K562 (cell line): ENCODE measurements around the gene NMNAT1. TPM values are rescaled to one million over a fixed set of nuclear protein-coding genes. Genes with fewer than 3 reads are reported as not detected.

Experiments
- BDP1 ChIP-seq: IDR thresholded peaks from 3 replicates; pipeline ENCODE4 v1.6.1; 2011; ENCODE audit not compliant: insufficient read length, insufficient read depth
- C11orf30 ChIP-seq: fragments of 450-650 bp; IDR thresholded peaks from 2 replicates; pipeline ENCODE4 v1.6.1; 2016; ENCODE audit warnings: low read depth, mild to moderate bottlenecking
- CBX8 ChIP-seq: fragments of 200-600 bp; sonication (generic); IDR thresholded peaks from 2 replicates; pipeline ENCODE4 v1.6.1; 2012; ENCODE audit warnings: borderline replicate concordance, mixed run types, low read depth, mild to moderate bottlenecking, moderate library complexity, mixed read lengths, low read length, control low read depth, inconsistent platforms; ENCODE audit not compliant: poor library complexity, severe bottlenecking; ENCODE audit errors: extremely low read depth
- CREB3 ChIP-seq: fragments of 450-650 bp; conservative IDR thresholded peaks from 2 replicates; pipeline ENCODE4 v1.6.1; 2016; ENCODE audit warnings: missing genetic modification characterization, low read depth, mild to moderate bottlenecking, missing compliant biosample characterization, moderate library complexity
- DDX20 ChIP-seq: fragments of 450-650 bp; IDR thresholded peaks from 2 replicates; pipeline ENCODE4 v1.6.1; 2016; ENCODE audit warnings: missing genetic modification characterization, low read depth, mild to moderate bottlenecking, missing compliant biosample characterization, moderate library complexity
- JUNB ChIP-seq: fragments of 450-650 bp; formaldehyde crosslinking; conservative IDR thresholded peaks from 2 replicates; pipeline ENCODE4 v1.4.0; 2020; ENCODE audit warnings: mild to moderate bottlenecking
- LEF1 ChIP-seq: fragments of 450-650 bp; IDR thresholded peaks from 2 replicates; pipeline ENCODE4 v1.6.1; 2016; ENCODE audit warnings: mild to moderate bottlenecking
- MEF2A ChIP-seq: IDR thresholded peaks from 2 replicates; pipeline ENCODE4 v1.6.1; 2011; ENCODE audit warnings: low read depth, mild to moderate bottlenecking, low read length, moderate library complexity; ENCODE audit not compliant: control insufficient read depth
- MLX ChIP-seq, 2 experiments: fragments of 450-650 bp in 1 of 2; sonication (generic) in 1 of 2; formaldehyde crosslinking; conservative IDR thresholded peaks; 2 replicates each; pipeline versions ENCODE4 v1.4.0 to v1.8.1; 2020 to 2022; ENCODE audit warnings: mild to moderate bottlenecking in 1 of 2, missing genetic modification reagents in 1 of 2
- NFE2L1 ChIP-seq: fragments of 450-650 bp; IDR thresholded peaks from 2 replicates; pipeline ENCODE4 v1.6.1; 2016; ENCODE audit warnings: missing genetic modification characterization, low read depth, mild to moderate bottlenecking, missing compliant biosample characterization, moderate library complexity, borderline replicate concordance
- PRMT5 ChIP-seq: sonication (generic); formaldehyde crosslinking; IDR thresholded peaks from 2 replicates; pipeline ENCODE4 v1.5.0; 2020; ENCODE audit warnings: missing genetic modification reagents
- SMAD3 ChIP-seq: fragments of 450-650 bp; formaldehyde crosslinking; conservative IDR thresholded peaks from 2 replicates; pipeline ENCODE4 v1.4.0; 2020; ENCODE audit warnings: mild to moderate bottlenecking
- SRSF3 ChIP-seq: fragments of 200-400 bp; formaldehyde crosslinking; IDR thresholded peaks from 2 replicates; pipeline ENCODE4 v1.6.1; 2016; ENCODE audit warnings: mild to moderate bottlenecking, low read length, moderate library complexity; ENCODE audit not compliant: insufficient read depth
- ZFP30 ChIP-seq: fragments of 250-450 bp; sonication (Bioruptor Pico); IDR thresholded peaks from 2 replicates; pipeline ENCODE4 v1.8.0; 2022; ENCODE audit warnings: moderate library complexity, mild to moderate bottlenecking, inconsistent platforms, borderline replicate concordance
- ZKSCAN8 ChIP-seq: fragments of 200-800 bp; sonication (Bioruptor generic); IDR thresholded peaks from 2 replicates; pipeline ENCODE4 v1.6.1; 2016; ENCODE audit warnings: missing genetic modification characterization, missing compliant biosample characterization
- ZNF121 ChIP-seq: sonication (generic); formaldehyde crosslinking; conservative IDR thresholded peaks from 2 replicates; pipeline ENCODE4 v1.8.0; 2022; ENCODE audit warnings: missing genetic modification reagents
- ZNF175 ChIP-seq: fragments of 200-800 bp; sonication (Bioruptor generic); IDR thresholded peaks from 2 replicates; pipeline ENCODE4 v1.6.1; 2016; ENCODE audit warnings: low read depth, mild to moderate bottlenecking, missing genetic modification characterization, missing compliant biosample characterization
- ZNF263 ChIP-seq: sonication (generic); formaldehyde crosslinking; IDR thresholded peaks from 2 replicates; pipeline ENCODE4 v1.8.0; 2022; ENCODE audit warnings: mild to moderate bottlenecking, missing genetic modification reagents, borderline replicate concordance
- ZNF79 ChIP-seq: fragments of 250-450 bp; sonication (Bioruptor Pico); IDR thresholded peaks from 2 replicates; pipeline ENCODE4 v1.4.0; 2020; ENCODE audit warnings: low read depth, mild to moderate bottlenecking, moderate library complexity
- polyA plus RNA-seq, 8 experiments: library from polyadenylated mRNA; depleted of rRNA in 4 of 8; stranded (reverse) in 5 of 8; unstranded in 3 of 8; fragments of >200 nt; fragmentation: Nextera tagmentation in 2 of 8; fragmentation: Illumina TruSeq in 1 of 8; extraction: Ambion mirVana in 2 of 8; extraction: Trizol in 1 of 8; gene quantifications; 2 replicates each; pipeline versions ENCODE4 v1.2.1 to v1.2.3, GENCODE V29; 2011 to 2014; ENCODE audit warnings: inconsistent platforms in 1 of 8, missing spikeins in 1 of 8
- total RNA-seq, 7 experiments: library from RNA; depleted of rRNA in 6 of 7; stranded (reverse); fragments of >200 nt in 6 of 7; fragmentation: Illumina TruSeq in 2 of 7; extraction: Trizol in 2 of 7; gene quantifications; 2 replicates each; pipeline versions ENCODE4 v1.2.1 to v1.2.3, GENCODE V29; 2011 to 2021; ENCODE audit warnings: low replicate concordance in 1 of 7
- TF ChIP-seq, protein P1 (sequence below): fragments of 200-800 bp; sonication (Bioruptor generic); IDR thresholded peaks from 2 replicates; pipeline ENCODE4 v1.6.1; 2017; ENCODE audit warnings: missing genetic modification characterization, missing compliant biosample characterization
- TF ChIP-seq, protein P2 (sequence below): sonication (generic); formaldehyde crosslinking; IDR thresholded peaks from 2 replicates; pipeline ENCODE4 v1.8.0; 2022; ENCODE audit warnings: mild to moderate bottlenecking, missing genetic modification reagents, borderline replicate concordance

NMNAT1 gene
- total and polyA plus RNA-seq, 9 of the 15 experiments (the other 6 are each of a cell fraction or from before 2014, with no cell fraction given): 5.1 to 14.6 (median 12.1) TPM

DNA sequence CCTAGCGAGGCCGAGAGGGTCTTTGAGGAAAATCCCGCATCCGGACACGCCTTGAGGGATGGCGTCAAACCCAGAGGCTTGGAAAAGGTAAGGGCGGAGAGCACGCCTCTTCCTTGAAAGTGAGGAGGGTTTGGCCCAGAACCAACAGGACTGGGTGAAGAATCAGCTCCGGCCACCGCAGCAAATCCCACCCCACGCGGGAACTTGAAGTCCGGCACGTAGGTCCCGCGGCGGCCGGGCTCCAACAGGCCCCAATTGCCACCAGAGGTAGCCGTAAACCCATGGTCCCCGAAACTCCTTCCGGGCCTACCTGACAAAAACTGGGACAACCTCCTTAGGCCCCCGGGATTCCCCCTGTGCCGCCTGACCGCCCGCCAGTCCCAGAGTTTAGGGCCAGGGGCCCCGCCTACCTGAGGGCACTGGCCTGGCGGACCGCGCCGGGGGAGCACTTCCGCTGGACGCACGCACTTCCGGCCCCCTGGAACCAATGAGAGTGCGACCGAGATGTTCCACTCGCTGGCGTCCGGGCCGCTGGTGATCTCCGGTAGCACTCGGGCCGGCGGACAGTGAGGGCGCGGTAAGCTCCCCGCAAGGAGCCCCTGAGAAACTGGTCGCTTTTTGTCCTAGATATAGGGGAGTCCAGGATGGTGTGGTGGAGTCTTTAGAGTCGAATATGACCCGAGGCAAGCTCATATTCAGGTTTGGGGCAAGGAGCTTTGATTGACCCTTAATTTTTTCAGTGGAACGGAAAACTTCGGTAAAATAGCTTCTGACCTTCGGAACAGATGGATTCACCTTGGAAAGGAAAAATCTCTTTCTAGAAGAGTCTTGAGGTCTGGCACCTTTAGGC lies at the start of gene NMNAT1, which contains the start of gene LZIC (continued):
- TF ChIP-seq C11orf30 (peak; percentile 100), LEF1 (peak; percentile 67), ZFP30 (CRISPR knock-in tag) (no peak), ZNF79 (CRISPR knock-in tag) (no peak), ZNF263 (peak; percentile 76), MEF2A (no peak), SRSF3 (no peak), CREB3 (0 out of 2 replicates have a peak, but pooled peaks have one; percentile 48), PRMT5 (CRISPR knock-in tag) (no peak), SMAD3 (no peak), ZNF121 (CRISPR knock-in tag) (no peak; the same call in 1 of the 2 replicates), BDP1 (no peak), CBX8 (no peak), ZNF175 (CRISPR knock-in tag) (peak; percentile 47; the same call in 1 of the 2 replicates), ZKSCAN8 (CRISPR knock-in tag) (no peak), NFE2L1 (tag) (no peak), MLX (CRISPR knock-in tag; conservative IDR thresholded peaks at IDR 0.05) (no peak), JUNB (CRISPR knock-in tag) (no peak), DDX20 (tag) (no peak)
- TF ChIP-seq, protein P1, sequence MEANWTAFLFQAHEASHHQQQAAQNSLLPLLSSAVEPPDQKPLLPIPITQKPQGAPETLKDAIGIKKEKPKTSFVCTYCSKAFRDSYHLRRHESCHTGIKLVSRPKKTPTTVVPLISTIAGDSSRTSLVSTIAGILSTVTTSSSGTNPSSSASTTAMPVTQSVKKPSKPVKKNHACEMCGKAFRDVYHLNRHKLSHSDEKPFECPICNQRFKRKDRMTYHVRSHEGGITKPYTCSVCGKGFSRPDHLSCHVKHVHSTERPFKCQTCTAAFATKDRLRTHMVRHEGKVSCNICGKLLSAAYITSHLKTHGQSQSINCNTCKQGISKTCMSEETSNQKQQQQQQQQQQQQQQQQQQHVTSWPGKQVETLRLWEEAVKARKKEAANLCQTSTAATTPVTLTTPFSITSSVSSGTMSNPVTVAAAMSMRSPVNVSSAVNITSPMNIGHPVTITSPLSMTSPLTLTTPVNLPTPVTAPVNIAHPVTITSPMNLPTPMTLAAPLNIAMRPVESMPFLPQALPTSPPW: peak; percentile 86
- TF ChIP-seq, protein P2, sequence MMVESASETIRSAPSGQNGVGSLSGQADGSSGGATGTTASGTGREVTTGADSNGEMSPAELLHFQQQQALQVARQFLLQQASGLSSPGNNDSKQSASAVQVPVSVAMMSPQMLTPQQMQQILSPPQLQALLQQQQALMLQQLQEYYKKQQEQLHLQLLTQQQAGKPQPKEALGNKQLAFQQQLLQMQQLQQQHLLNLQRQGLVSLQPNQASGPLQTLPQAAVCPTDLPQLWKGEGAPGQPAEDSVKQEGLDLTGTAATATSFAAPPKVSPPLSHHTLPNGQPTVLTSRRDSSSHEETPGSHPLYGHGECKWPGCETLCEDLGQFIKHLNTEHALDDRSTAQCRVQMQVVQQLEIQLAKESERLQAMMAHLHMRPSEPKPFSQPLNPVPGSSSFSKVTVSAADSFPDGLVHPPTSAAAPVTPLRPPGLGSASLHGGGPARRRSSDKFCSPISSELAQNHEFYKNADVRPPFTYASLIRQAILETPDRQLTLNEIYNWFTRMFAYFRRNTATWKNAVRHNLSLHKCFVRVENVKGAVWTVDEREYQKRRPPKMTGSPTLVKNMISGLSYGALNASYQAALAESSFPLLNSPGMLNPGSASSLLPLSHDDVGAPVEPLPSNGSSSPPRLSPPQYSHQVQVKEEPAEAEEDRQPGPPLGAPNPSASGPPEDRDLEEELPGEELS: peak; percentile 51; the same call in 1 of the 2 replicates
